Upper lobe of right lung (tissue), 1 donor: Measurements from ENCODE around the gene AGPAT2. TPM values are rescaled to one million over a fixed set of nuclear protein-coding genes. Genes with fewer than 3 reads are reported as not detected.

Source experiments
- ATAC-seq: fragments of 200-7000 bp; cut with Tn5 transposase; one replicate; pipeline ENCODE4 v1.9.1; 2020; ENCODE audit warnings: mild to moderate bottlenecking, moderate library complexity
- DNase-seq: peaks from one replicate; pipeline ENCODE4 v3.0.0-alpha.2; 2020
- H3K27ac ChIP-seq: fragments of 200-600 bp; one replicate; pipeline ENCODE4 v1.8.0; 2022
- H3K27me3 ChIP-seq: fragments of 200-600 bp; one replicate; pipeline ENCODE4 v1.8.0; 2022; ENCODE audit warnings: mild to moderate bottlenecking
- H3K36me3 ChIP-seq: fragments of 200-600 bp; one replicate; pipeline ENCODE4 v1.8.0; 2022
- H3K4me1 ChIP-seq: fragments of 200-600 bp; one replicate; pipeline ENCODE4 v1.8.0; 2022
- H3K4me3 ChIP-seq: fragments of 200-600 bp; one replicate; pipeline ENCODE4 v1.8.0; 2022; ENCODE audit warnings: mild to moderate bottlenecking
- H3K9me3 ChIP-seq: fragments of 200-600 bp; one replicate; pipeline ENCODE4 v1.8.0; 2022
- CTCF ChIP-seq: fragments of 200-600 bp; IDR thresholded peaks from one replicate; pipeline ENCODE4 v1.8.0; 2022; ENCODE audit warnings: antibody characterized with exemption
- intact Hi-C: fragments of 100-400 bp; cut with DNase I; formaldehyde crosslinking; loops from one replicate; pipeline ENCODE4 v1.11.0; 2022
- total RNA-seq: library from RNA; stranded (reverse); fragmentation: NEBNext Ultra II Directional; extraction: Animal tissue kit (Norgen Biotek cat#: 25700); gene quantifications from one replicate; pipeline ENCODE4 v1.2.1, GENCODE V29; 2021
- donor health status: DM: no; HTN: yes; CAD: no; lungs with severe emphysema.

The AGPAT2 gene
- total RNA-seq, 1 donor from 2014 or later: 117 TPM

- Histone ChIP-seq H3K36me3 (peaks cover 55% of the 10 kb centered on the region), H3K27ac (no peak overlapping the region), H3K9me3 (no peaks in the 10 kb centered on the region), H3K4me3 (peak overlapping the region; percentile 83), H3K4me1 (peaks cover 48% of the 10 kb centered on the region), H3K27me3 (no peaks in the 10 kb centered on the region)
- DNase-seq: no peak
- intact Hi-C loops: no loop called here
- no peak for TF ChIP-seq CTCF
- no peak for ATAC-seq
Observed at GRCh38 chr9:136726118-136726517, 38.9 kb upstream of the AGPAT2 start.

GRCh38 chr9:136725612-136726011, 38.4 kb upstream of the AGPAT2 start:
- intact Hi-C loops: no loop called here
- Histone ChIP-seq H3K27ac (no peak overlapping the region), H3K4me1 (peaks cover 48% of the 10 kb centered on the region), H3K36me3 (peaks cover 55% of the 10 kb centered on the region), H3K27me3 (no peaks in the 10 kb centered on the region), H3K4me3 (peak overlapping the region; percentile 83), H3K9me3 (no peaks in the 10 kb centered on the region)
- ATAC-seq: no peak
- DNase-seq: no peak
- no peak for TF ChIP-seq CTCF

GRCh38 chr9:136724772-136725171, 37.5 kb upstream of the AGPAT2 start:
- H3K27ac ChIP-seq: no peak overlapping the region
- intact Hi-C loops: no loop called here
- H3K27me3 ChIP-seq: no peaks in the 10 kb centered on the region
- H3K36me3 ChIP-seq: peaks cover 55% of the 10 kb centered on the region
- no peak for ATAC-seq
- H3K4me1 ChIP-seq: peaks cover 48% of the 10 kb centered on the region
- no peaks in the 10 kb centered on the region for H3K9me3 ChIP-seq
- no peak for DNase-seq
- no peak for TF ChIP-seq CTCF
- H3K4me3 ChIP-seq: no peak overlapping the region

- TF ChIP-seq CTCF: no peak
- intact Hi-C loops: no loop called here
- H3K4me3 ChIP-seq: no peak overlapping the region
- ATAC-seq (no peak), DNase-seq (no peak)
- H3K36me3 ChIP-seq: peaks cover 55% of the 10 kb centered on the region
- H3K27me3 ChIP-seq: no peaks in the 10 kb centered on the region
- H3K9me3 ChIP-seq: no peaks in the 10 kb centered on the region
- H3K4me1 ChIP-seq: peaks cover 55% of the 10 kb centered on the region
- H3K27ac ChIP-seq: no peak overlapping the region
Observed at GRCh38 chr9:136723989-136724388, 36.7 kb upstream of the AGPAT2 start.

GRCh38 chr9:136723362-136723976, 36.2 kb upstream of the AGPAT2 start:
- H3K9me3 ChIP-seq: no peaks in the 10 kb centered on the region
- ATAC-seq (no peak), DNase-seq (no peak)
- TF ChIP-seq CTCF: no peak
- no peak overlapping the region for H3K4me3 ChIP-seq
- intact Hi-C loops: no loop called here
- no peak overlapping the region for H3K27ac ChIP-seq
- H3K36me3 ChIP-seq: peaks cover 55% of the 10 kb centered on the region
- peaks cover 55% of the 10 kb centered on the region for H3K4me1 ChIP-seq
- H3K27me3 ChIP-seq: no peaks in the 10 kb centered on the region

- TF ChIP-seq CTCF: no peak
- Histone ChIP-seq H3K27ac (no peak overlapping the region), H3K4me1 (peaks cover 55% of the 10 kb centered on the region), H3K27me3 (no peaks in the 10 kb centered on the region), H3K4me3 (no peak overlapping the region), H3K9me3 (no peaks in the 10 kb centered on the region), H3K36me3 (peaks cover 55% of the 10 kb centered on the region)
- intact Hi-C loops: no loop called here
- ATAC-seq (no peak), DNase-seq (no peak)
Observed at GRCh38 chr9:136722969-136723356, 35.7 kb upstream of the AGPAT2 start.
